Caco-2 (cell line): Measurements from ENCODE around the gene CCM2. TPM values are rescaled to one million over a fixed set of nuclear protein-coding genes. Genes with fewer than 3 reads are reported as not detected.
A peak's percentile ranks its signal among the peaks of the same experiment; 100 is the strongest.

ENCODE experiments used
- BruUV-seq: library from RNA; stranded (reverse); fragments of 400-500 nt; replicated peaks from 2 replicates; lab custom pipeline; 2021; lab: Mats Ljungman, UMichigan
- CTCF ChIA-PET: fragments of 300-600 bp; sonication (Branson Sonifier 250); formaldehyde crosslinking; loops from one replicate; lab custom pipeline; 2022; ENCODE audit warnings: antibody characterized with exemption; lab: Charles Lee
- POLR2A ChIA-PET: fragments of 300-600 bp; sonication (Branson Sonifier 250); formaldehyde crosslinking; loops from one replicate; lab custom pipeline; 2022; ENCODE audit warnings: antibody characterized with exemption; lab: Charles Lee
- DNase-seq, 2 experiments: peaks; one replicate each; pipeline versions ENCODE4 v3.0.0 to v3.0.0-alpha.2; 2020 to 2022
- H3K27me3 ChIP-seq: replicated peaks from 2 replicates; pipeline ENCODE4 v1.6.0; 2011; ENCODE audit warnings: low read length; ENCODE audit not compliant: control insufficient read depth, insufficient read depth
- H3K36me3 ChIP-seq: 2 replicates; pipeline ENCODE4 v1.5.1; 2011; ENCODE audit warnings: low read length; ENCODE audit not compliant: control insufficient read depth, insufficient read depth
- H3K4me1 ChIP-seq: fragments of 250-450 bp; sonication (Bioruptor Pico); 2 replicates; pipeline ENCODE4 v1.5.1; 2020; ENCODE audit warnings: mild to moderate bottlenecking
- H3K4me3 ChIP-seq: 2 replicates; pipeline ENCODE4 v1.5.1; 2011; ENCODE audit warnings: low read depth, mild to moderate bottlenecking, control low read depth, low read length
- H3K9me3 ChIP-seq: fragments of 250-450 bp; sonication (Bioruptor Pico); 2 replicates; pipeline ENCODE4 v1.5.1; 2020; ENCODE audit warnings: mild to moderate bottlenecking, moderate library complexity
- H3K27ac Mint-ChIP-seq: one replicate; pipeline ENCODE4 v1.8.0; 2022; ENCODE audit warnings: mixed read lengths; ENCODE audit not compliant: unreplicated experiment
- H3K27me3 Mint-ChIP-seq: one replicate; pipeline ENCODE4 v1.8.0; 2022; ENCODE audit warnings: mixed read lengths; ENCODE audit not compliant: insufficient read depth, unreplicated experiment
- H3K36me3 Mint-ChIP-seq: one replicate; pipeline ENCODE4 v1.8.0; 2022; ENCODE audit warnings: mild to moderate bottlenecking, mixed read lengths; ENCODE audit not compliant: insufficient read depth, unreplicated experiment
- H3K4me1 Mint-ChIP-seq: one replicate; pipeline ENCODE4 v1.8.0; 2022; ENCODE audit warnings: low read depth, mixed read lengths; ENCODE audit not compliant: unreplicated experiment
- H3K4me3 Mint-ChIP-seq: one replicate; pipeline ENCODE4 v1.8.0; 2022; ENCODE audit warnings: mild to moderate bottlenecking, moderate library complexity, mixed read lengths; ENCODE audit not compliant: unreplicated experiment
- H3K9me3 Mint-ChIP-seq: one replicate; pipeline ENCODE4 v1.8.0; 2022; ENCODE audit warnings: mixed read lengths; ENCODE audit not compliant: unreplicated experiment
- intact Hi-C: fragments of 100-400 bp; cut with micrococcal nuclease; formaldehyde crosslinking; loops from one replicate; pipeline ENCODE4 v1.10.0; 2022; ENCODE audit not compliant: unreplicated experiment
- total RNA-seq: library from RNA; stranded (reverse); gene quantifications from 2 replicates; pipeline ENCODE4 v1.2.3, GENCODE V29; 2022
- TF ChIP-seq, protein P1 (sequence below), 2 experiments: fragments of 200-600 bp in 1 of 2; IDR thresholded peaks; 1 replicate in 1 of 2; 2 replicates in 1 of 2; pipeline versions ENCODE4 v1.5.1 to v1.8.0; 2011 to 2022; ENCODE audit warnings: antibody characterized with exemption in 1 of 2, control low read depth in 1 of 2, inconsistent platforms in 1 of 2, low read depth in 1 of 2, low read length in 1 of 2, mild to moderate bottlenecking in 1 of 2, moderate library complexity in 1 of 2; ENCODE audit not compliant: insufficient read depth in 1 of 2, severe bottlenecking in 1 of 2, unreplicated experiment in 1 of 2

CCM2 gene
- total RNA-seq, 1 experiment from 2014 or later, result 28.2 TPM

DNA sequence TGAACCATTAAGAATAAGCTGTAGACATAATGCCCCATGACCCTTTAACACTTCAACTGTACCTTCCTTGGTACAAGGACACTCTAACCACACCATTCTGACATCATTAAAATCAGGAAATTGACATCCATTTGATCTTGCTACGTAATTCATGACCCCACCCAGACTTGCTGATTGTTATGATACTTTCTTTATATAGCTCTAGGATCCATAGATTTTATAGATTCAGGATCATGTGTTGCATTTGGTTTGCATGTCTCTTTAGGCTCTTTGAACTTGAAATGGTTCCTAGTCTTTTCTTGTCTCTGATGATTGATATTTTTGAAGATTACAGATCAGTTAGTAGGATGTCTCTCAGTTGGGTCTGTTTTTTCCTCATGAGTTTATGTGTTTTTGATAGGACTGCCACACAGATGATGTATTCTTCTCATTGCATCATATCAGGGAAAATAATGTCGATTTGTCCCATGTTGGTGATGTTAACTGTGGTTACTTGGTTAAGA is 13.5 kb downstream of the CCM2 start:
- Histone ChIP-seq H3K4me1 (peaks cover 11% of the 10 kb centered on the region), H3K36me3 (no peaks in the 10 kb centered on the region), H3K9me3 (0 out of 2 replicates have a peak, but pooled peaks cover 4% of the 10 kb centered on the region), H3K27me3 (no peaks in the 10 kb centered on the region), H3K4me3 (no peak overlapping the region)
- peaks cover 38% of the 10 kb centered on the region for H3K36me3 Mint-ChIP-seq
- peaks cover 6% of the 10 kb centered on the region for H3K9me3 Mint-ChIP-seq
- ChIA-PET CTCF (interaction anchor here (0.5 kb wide), 1 partner anchor 14 kb away, joined by 4 read pairs; no protein-coding TSS in a partner anchor), POLR2A (no interaction called here)
- H3K27me3 Mint-ChIP-seq, result no peaks in the 10 kb centered on the region
- TF ChIP-seq, protein P1, sequence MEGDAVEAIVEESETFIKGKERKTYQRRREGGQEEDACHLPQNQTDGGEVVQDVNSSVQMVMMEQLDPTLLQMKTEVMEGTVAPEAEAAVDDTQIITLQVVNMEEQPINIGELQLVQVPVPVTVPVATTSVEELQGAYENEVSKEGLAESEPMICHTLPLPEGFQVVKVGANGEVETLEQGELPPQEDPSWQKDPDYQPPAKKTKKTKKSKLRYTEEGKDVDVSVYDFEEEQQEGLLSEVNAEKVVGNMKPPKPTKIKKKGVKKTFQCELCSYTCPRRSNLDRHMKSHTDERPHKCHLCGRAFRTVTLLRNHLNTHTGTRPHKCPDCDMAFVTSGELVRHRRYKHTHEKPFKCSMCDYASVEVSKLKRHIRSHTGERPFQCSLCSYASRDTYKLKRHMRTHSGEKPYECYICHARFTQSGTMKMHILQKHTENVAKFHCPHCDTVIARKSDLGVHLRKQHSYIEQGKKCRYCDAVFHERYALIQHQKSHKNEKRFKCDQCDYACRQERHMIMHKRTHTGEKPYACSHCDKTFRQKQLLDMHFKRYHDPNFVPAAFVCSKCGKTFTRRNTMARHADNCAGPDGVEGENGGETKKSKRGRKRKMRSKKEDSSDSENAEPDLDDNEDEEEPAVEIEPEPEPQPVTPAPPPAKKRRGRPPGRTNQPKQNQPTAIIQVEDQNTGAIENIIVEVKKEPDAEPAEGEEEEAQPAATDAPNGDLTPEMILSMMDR (IDR thresholded peaks at IDR 0.05; ENCODE audit: insufficient read depth in 1 of 2, low read depth in 1 of 2, low read length in 1 of 2, severe bottlenecking in 1 of 2, unreplicated experiment in 1 of 2), result no peak
- no TSS peak for BruUV-seq
- H3K27ac Mint-ChIP-seq, result no peak overlapping the region
- H3K4me1 Mint-ChIP-seq, result peaks cover 8% of the 10 kb centered on the region
- intact Hi-C loops, result no loop called here
- no peak overlapping the region for H3K4me3 Mint-ChIP-seq
- DNase-seq, result no peak

DNA sequence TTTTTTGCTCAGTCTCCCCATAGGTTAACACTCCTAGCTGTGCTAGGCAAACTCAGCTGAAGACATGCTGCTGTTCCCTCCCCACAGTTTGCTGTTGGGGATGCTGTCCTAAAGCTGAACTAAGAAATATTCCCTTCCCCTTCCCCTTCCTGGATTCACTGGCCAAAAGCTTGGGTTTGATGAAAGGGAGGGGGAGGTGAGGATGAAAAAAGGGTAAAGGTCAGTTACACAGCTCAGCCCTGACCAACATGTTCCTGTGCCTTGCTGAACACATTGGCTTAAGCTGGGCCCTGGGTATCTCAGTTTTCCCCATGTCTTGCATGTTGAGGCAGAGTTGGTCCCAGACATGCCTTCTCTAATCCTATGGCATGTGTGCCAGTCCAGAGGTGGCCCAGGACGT is 15.3 kb downstream of the CCM2 start:
- BruUV-seq, result no TSS peak
- H3K36me3 ChIP-seq, result no peaks in the 10 kb centered on the region
- peak in 1 of 2 experiments; percentile 13 for DNase-seq
- H3K9me3 ChIP-seq, result 0 out of 2 replicates have a peak, but pooled peaks cover 4% of the 10 kb centered on the region
- intact Hi-C loops, result loop anchor here (1.0 kb wide), 1 partner anchor 13 kb away; no protein-coding TSS in a partner anchor
- H3K9me3 Mint-ChIP-seq, result peaks cover 6% of the 10 kb centered on the region
- H3K27me3 ChIP-seq, result no peaks in the 10 kb centered on the region
- TF ChIP-seq, protein P1 (IDR thresholded peaks at IDR 0.05; ENCODE audit: insufficient read depth in 1 of 2, low read depth in 1 of 2, low read length in 1 of 2, severe bottlenecking in 1 of 2, unreplicated experiment in 1 of 2), result peak in 1 of 2 experiments; percentile 4
- CTCF ChIA-PET, result interaction anchor here (1.4 to 1.7 kb wide), 2 partner anchors 16 to 41 kb away, joined by 6 to 7 read pairs; partner anchors contain the start of gene CCM2
- H3K36me3 Mint-ChIP-seq, result peaks cover 41% of the 10 kb centered on the region
- no peak overlapping the region for H3K4me3 ChIP-seq
- peak overlapping the region; percentile 1 for H3K27ac Mint-ChIP-seq
- POLR2A ChIA-PET, result interaction anchor here (0.5 to 1.3 kb wide), 4 partner anchors 17 to 218 kb away, joined by 4 to 5 read pairs (median 5); partner anchors contain the start of gene TBRG4
- peaks cover 8% of the 10 kb centered on the region for H3K4me1 Mint-ChIP-seq
- H3K27me3 Mint-ChIP-seq, result no peaks in the 10 kb centered on the region
- no peak overlapping the region for H3K4me3 Mint-ChIP-seq
- H3K4me1 ChIP-seq, result peaks cover 11% of the 10 kb centered on the region

DNA sequence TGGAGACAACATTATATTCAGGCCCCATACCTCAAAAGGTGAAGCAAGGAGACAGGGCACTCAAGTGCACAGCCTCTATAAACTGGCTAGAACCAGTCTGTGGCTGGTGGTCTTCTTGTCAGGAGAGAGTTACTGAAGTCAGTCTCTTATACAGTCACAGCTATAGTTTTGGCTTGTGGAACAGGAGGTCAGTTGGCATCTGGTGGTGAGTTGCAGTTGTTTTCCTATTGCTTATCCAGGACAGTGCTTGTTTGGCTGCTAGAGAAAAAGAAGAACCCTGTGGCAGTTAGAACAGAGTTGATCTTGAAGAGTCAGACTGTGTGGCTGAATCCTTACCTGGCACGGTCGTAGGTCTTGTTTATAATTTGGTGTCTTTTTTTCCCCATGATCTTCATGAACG is 17.3 kb downstream of the CCM2 start:
- Mint-ChIP-seq H3K27ac (no peak overlapping the region), H3K4me1 (peaks cover 8% of the 10 kb centered on the region), H3K9me3 (peaks cover 6% of the 10 kb centered on the region), H3K27me3 (no peaks in the 10 kb centered on the region), H3K36me3 (peaks cover 34% of the 10 kb centered on the region), H3K4me3 (no peak overlapping the region)
- Histone ChIP-seq H3K36me3 (no peaks in the 10 kb centered on the region), H3K4me1 (peaks cover 11% of the 10 kb centered on the region), H3K27me3 (no peaks in the 10 kb centered on the region), H3K9me3 (0 out of 2 replicates have a peak, but pooled peaks cover 4% of the 10 kb centered on the region), H3K4me3 (no peak overlapping the region)
- intact Hi-C loops, result no loop called here
- no TSS peak for BruUV-seq
- ChIA-PET POLR2A (no interaction called here), CTCF (no interaction called here)
- TF ChIP-seq, protein P1 (IDR thresholded peaks at IDR 0.05; ENCODE audit: insufficient read depth in 1 of 2, low read depth in 1 of 2, low read length in 1 of 2, severe bottlenecking in 1 of 2, unreplicated experiment in 1 of 2), result no peak
- no peak for DNase-seq
